GM11168 (cell line): ENCODE measurements around the gene ZC3H18.

Experiments used
- in situ Hi-C: fragments of 300-500 bp; cut with MboI; formaldehyde crosslinking; loops from one replicate; pipeline ENCODE4 v1.12.0; 2022; ENCODE audit warnings: low sequenced_read_pairs; ENCODE audit not compliant: unreplicated experiment

ZC3H18 gene

GRCh38 chr16:88576307-88576706 lies 6.1 kb downstream of the ZC3H18 start:
- in situ Hi-C loops = no loop called here

- in situ Hi-C loops = no loop called here
These were observed 7.0 kb downstream of the ZC3H18 start for GRCh38 chr16:88577166-88577565.

GRCh38 chr16:88578446-88579313 lies 8.5 kb downstream of the ZC3H18 start:
- in situ Hi-C loops = no loop called here

- in situ Hi-C loops = no loop called here
These were observed 10.2 kb downstream of the ZC3H18 start for GRCh38 chr16:88580371-88580770.

GRCh38 chr16:88581033-88581432 lies 10.8 kb downstream of the ZC3H18 start:
- in situ Hi-C loops = no loop called here

- in situ Hi-C loops = no loop called here
These were observed 12.8 kb downstream of the ZC3H18 start for GRCh38 chr16:88582912-88583575.

GRCh38 chr16:88584676-88585075 lies 14.5 kb downstream of the ZC3H18 start:
- in situ Hi-C loops = no loop called here

- in situ Hi-C loops = no loop called here
These were observed 15.1 kb downstream of the ZC3H18 start for GRCh38 chr16:88585269-88585668.

GRCh38 chr16:88585927-88586581 lies 15.9 kb downstream of the ZC3H18 start:
- in situ Hi-C loops = no loop called here

GRCh38 chr16:88588148-88588547 lies 17.9 kb downstream of the ZC3H18 start:
- in situ Hi-C loops = no loop called here

- in situ Hi-C loops = no loop called here
These were observed 18.6 kb downstream of the ZC3H18 start for GRCh38 chr16:88588754-88589153.

GRCh38 chr16:88589441-88589840 lies 19.2 kb downstream of the ZC3H18 start:
- in situ Hi-C loops = no loop called here

- in situ Hi-C loops = no loop called here
These were observed 21.4 kb downstream of the ZC3H18 start for GRCh38 chr16:88591577-88592021.

- in situ Hi-C loops = no loop called here
These were observed 22.9 kb downstream of the ZC3H18 start for GRCh38 chr16:88593061-88593460.

GRCh38 chr16:88593489-88593888 lies 23.3 kb downstream of the ZC3H18 start:
- in situ Hi-C loops = no loop called here

- in situ Hi-C loops = no loop called here
These were observed 23.7 kb downstream of the ZC3H18 start for GRCh38 chr16:88593910-88594309.

GRCh38 chr16:88595101-88595500 lies 24.9 kb downstream of the ZC3H18 start:
- in situ Hi-C loops = no loop called here

- in situ Hi-C loops = no loop called here
These were observed 25.7 kb downstream of the ZC3H18 start for GRCh38 chr16:88595921-88596320.

- in situ Hi-C loops = no loop called here
These were observed 26.3 kb downstream of the ZC3H18 start for GRCh38 chr16:88596483-88596882.

- in situ Hi-C loops = no loop called here
These were observed 27.8 kb downstream of the ZC3H18 start for GRCh38 chr16:88597856-88598491.
